Choroid plexus epithelial cell (primary cell): Measurements from ENCODE around the gene SPATC1L.
"Not testable (repeated sequence)": the region's sequence is repeated elsewhere in the genome, so short reads cannot be mapped to it uniquely, and the experiment has no call there.

Experiments
- DNase-seq: peaks from one replicate; pipeline ENCODE4 v3.0.0-alpha.2; 2010; ENCODE audit warnings: low read depth
- H3K4me3 ChIP-seq: 2 replicates; pipeline ENCODE4 v1.5.1; 2011; ENCODE audit warnings: low read depth, mild to moderate bottlenecking, control low read depth, low read length, moderate library complexity
- CTCF ChIP-seq: conservative IDR thresholded peaks from 2 replicates; pipeline ENCODE4 v1.5.1; 2011; ENCODE audit warnings: low read depth, mild to moderate bottlenecking, control low read depth, inconsistent platforms, low read length, moderate library complexity

The SPATC1L gene

GRCh38 chr21:46226146-46226545, 41.9 kb upstream of the SPATC1L start:
- no peak for TF ChIP-seq CTCF
- DNase-seq, result peak; percentile 64
- peak overlapping the region; percentile 95 for H3K4me3 ChIP-seq

DNA sequence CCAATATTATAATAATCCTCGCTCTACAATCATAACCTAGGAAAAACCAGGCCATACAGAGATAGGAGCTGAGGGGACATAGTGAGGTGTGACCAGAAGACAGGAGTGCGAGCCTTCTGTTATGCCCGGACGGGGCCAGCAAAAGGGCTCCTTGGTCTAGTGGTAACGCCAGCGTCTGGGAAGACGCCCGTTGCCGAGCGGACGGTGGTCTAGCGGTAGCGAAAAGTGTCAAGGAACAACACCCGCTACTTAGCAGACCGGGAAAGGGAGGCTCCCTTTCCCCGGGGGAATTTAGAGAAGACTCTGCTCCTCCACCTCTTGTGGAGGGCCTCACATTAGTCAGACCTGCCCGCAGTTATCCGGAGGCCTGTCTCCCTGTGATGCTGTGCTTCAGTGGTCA, 39.4 kb upstream of the SPATC1L start:
- not testable (repeated sequence) for H3K4me3 ChIP-seq

DNA sequence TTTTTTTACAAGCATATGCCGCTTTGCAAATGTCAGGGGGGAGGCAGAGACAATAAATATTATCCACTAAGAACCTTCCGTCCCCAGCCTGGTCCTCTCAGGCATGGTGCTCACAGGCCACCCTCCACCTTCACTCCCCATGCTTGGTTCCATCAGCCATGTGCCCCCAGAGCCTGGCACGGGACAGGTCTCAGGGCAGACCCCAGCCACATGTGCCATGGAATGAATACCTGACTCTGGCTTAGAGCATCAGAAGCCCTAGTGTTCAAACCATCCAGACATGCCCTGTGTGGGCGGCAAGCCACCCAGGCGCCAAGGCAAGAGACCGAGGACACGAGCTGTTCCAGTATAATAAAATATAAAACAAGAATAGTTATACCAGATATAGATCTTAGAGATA, 39.0 kb upstream of the SPATC1L start:
- DNase-seq, result no peak
- no peak overlapping the region for H3K4me3 ChIP-seq
- no peak for TF ChIP-seq CTCF

More for the DNA sequence above, 39.4 kb upstream of the SPATC1L start:
- not testable (repeated sequence) for DNase-seq

GRCh38 chr21:46222436-46223116, 38.3 kb upstream of the SPATC1L start:
- DNase-seq, result no peak
- H3K4me3 ChIP-seq, result no peak overlapping the region
- no peak for TF ChIP-seq CTCF

DNA sequence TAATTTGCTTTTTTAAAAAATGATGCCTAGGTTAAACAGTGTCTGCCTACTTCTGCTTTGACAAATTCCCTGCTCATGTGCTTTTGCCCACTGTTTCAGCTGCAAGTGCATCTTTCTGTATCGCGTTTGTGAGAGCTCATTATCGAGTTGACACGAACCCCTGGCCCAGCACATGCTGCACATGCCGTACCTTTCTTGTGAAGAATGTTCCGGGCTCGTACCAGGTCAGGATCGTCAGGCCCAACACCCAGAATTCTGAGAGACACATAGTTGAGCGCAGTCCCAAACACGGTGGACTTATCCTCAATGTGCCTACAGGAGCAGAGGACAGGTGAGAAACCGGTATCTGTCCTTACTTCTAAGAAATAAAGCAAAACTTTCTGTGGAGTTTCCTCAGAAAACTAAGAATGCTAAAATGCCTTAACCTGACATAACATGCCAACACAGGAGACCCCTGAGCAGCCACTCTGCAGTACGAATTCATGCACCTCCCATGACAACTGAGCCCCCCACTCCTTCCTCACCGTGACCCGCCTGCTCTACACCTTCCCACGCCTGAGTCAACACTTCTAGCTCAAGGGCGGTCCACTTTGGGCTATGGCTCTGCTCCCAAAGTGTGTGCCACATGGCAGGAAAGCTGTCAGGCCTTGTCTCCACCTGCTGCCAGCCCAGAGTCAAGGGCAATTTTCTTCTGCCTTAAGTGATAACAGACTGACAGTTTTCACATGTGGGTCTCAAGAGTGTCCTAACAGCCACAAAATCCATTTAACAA, 37.6 kb upstream of the SPATC1L start:
- DNase-seq, result no peak
- no peak for TF ChIP-seq CTCF

DNA sequence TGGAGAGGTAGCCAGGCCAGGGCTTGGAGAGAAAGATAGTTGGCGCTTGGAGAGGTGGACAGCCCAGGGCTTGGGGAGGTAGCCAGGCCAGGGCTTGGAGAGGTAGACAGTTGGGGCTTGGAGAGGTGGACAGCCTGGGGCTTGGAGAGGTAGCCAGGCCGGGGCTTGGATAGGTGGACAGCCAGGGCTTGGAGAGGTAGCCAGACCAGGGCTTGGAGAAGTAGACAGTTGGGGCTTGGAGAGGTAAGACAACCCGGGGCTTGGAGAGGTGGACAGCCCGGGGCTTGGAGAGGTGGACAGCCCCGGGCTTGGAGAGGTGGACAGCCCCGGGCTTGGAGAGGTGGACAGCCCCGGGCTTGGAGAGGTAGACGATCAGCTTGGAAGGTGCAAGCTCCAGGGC, 36.6 kb upstream of the SPATC1L start:
- TF ChIP-seq CTCF, result no peak
- H3K4me3 ChIP-seq, result no peak overlapping the region
- no peak for DNase-seq

More for the DNA sequence above, 37.6 kb upstream of the SPATC1L start:
- no peak overlapping the region for H3K4me3 ChIP-seq

DNA sequence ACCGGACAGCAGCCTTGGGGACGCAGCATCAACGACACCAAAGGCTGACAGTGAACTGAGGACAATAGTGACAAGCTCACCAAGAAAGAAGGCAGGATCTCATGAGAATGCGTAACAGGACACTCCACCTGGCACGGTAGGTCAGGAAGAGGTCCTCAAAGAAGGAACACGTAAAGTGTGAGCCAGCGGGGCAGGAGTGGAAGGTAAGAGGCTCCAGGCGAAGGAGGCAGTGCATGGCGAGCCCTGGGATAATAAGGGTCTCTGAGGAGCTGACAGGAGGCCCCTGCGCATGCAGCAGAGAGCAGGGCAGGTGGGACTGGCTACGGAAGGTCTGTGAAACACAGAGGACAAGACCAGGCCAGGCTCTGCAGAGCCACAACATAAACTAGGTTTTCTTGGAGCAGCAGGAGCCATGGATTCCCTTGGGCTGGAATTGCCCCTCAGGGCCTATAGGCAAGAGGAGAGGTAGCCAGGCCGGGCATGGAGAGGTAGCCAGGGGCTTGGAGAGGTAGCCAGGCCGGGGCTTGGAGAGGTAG, 36.1 kb upstream of the SPATC1L start:
- no peak overlapping the region for H3K4me3 ChIP-seq
- no peak for DNase-seq
- no peak for TF ChIP-seq CTCF
